NCI-H69 (cell line): ENCODE measurements around the gene CHN2.

Experiments
- DNase-seq: peaks from one replicate; lab custom pipeline; 2025; lab: John Stamatoyannopoulos, UW

CHN2 gene

GRCh38 chr7:29363636-29364425 lies 169.3 kb downstream of the CHN2 start:
- DNase-seq, result no peak

DNA sequence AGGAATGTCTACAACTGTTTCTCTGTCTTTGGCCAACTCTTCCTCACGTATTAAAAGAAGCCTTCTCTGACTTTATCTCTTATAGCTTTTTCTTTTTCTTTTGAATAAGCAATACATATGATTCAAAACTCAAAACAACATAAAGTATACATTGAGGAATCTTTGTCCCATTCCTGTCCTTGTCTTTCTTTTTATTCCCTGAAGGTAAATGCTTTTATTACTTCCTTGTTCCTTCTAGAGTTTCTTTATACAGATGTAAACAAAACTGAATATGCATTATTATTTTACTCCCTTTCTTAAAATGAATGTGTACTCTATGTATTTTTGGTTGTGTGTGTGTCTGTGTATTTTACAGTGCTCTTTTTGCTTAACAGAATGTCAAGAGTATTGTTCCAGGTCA lies 170.1 kb downstream of the CHN2 start:
- no peak for DNase-seq

DNA sequence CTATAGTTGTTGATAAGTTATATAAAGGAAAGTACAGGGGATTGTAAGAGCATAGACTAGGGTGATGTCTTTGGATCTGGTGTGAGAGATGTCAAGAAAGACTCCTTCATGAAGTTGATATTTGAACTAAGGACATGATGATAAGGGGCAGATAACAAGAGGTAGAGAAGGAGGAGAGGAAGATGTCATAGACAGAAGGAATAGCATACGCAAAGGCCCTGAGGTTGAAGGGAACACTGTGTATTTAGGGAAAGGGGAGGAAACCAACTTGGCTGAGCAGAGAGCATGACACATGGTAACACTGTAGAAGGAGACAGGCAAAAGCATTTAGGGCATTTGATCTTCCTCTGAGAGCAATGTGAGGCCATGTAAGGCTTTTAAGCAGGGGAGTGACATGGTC lies 170.8 kb downstream of the CHN2 start:
- DNase-seq, result no peak

DNA sequence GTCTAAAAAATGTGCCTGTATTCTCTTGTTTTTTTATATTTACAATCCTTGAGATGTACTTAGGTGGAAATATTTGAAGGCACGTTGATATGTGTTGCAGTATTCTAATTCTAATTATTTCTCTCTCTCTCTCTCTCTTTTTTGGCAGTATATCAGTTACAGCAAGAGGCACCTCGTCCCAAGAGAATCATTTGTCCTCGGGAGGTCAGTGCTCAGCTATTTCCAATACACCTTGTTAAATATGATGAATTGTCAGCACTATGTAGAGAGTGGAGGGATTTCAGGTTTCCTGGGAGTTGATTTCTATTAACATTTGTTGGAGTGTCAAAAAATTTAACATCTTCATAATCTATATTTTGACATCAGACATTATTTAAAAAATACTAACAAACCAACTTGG lies 173.2 kb downstream of the CHN2 start:
- no peak for DNase-seq

- DNase-seq, result peak; percentile 21
Observed at GRCh38 chr7:29369909-29370488, 175.4 kb downstream of the CHN2 start.

GRCh38 chr7:29370531-29371314 lies 176.1 kb downstream of the CHN2 start:
- DNase-seq, result peak; percentile 50

- no peak for DNase-seq
Observed at GRCh38 chr7:29371472-29371871, 176.9 kb downstream of the CHN2 start.

DNA sequence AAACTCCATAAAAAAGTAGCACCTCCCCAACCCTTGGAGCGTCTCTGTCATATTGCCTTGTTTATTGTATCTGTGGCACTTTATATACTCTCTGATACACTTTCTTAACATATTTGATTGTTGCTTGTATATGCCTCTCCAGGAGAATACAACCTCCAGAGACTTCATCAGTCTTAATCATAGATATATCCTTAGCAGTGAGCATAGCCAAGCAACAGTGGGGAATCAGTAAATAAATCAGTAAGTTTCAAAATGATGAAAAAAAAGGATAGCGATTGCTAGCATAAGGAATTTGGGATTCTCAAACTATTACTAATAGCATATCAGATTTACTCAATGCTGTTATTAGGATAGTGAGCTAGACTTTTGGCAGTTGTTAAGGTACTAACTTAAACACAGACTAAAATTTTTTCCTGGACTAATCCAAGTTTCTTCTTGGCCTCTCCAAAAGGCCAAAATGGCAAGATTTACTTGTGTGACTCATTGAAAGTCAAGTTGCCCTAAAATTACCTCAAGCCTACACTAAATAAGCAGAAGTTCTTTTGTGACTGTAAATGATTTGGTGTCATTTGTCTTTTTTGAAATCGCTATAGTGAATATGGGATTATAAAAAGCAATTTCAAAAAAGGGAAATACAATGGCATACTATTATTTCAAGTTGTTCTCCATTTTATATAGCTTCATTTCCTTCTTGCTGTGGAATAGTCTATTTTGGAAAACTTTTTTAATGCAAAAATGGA lies 177.9 kb downstream of the CHN2 start:
- DNase-seq, result no peak

DNA sequence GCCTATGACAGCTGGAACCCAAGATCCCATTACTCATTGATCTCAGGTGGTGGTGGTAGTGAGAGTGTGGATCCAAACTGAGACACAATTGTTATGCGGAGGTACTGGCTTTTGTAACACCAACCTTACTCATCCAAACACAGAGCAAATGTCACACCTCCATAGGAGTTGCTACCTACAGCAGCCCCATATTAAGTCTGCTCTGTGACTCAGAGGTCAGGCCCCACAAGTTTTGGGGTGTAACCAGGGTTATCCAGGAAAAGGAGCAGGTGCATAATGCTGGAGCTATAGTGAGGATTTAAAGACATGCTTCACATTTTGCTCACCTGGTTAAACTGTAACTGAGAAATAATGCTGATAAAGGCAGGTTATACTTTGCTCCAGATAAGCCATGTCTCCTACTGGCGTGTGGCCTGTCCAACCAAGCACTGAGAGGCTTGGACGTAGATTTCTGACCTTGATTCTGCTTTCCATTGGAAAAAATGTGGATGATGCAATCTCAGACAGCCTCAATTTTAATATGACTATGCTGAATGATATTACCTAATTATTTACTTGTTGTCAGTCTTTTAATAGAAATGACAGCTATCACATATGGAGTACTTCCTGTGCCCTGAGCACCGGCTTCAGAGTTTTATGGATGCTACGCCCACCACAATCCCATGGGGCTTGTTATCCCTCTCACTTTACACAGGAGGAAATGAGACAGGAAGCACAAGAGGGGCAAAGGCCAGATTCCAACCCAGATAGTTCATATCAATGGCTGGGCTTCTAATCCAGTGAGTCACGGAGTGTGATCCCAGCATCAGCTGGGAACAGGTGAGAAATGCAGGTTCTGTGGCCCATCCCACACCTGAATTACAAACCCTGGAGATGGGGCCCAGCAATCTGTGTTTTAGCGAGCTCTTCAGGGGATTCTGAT lies 181.3 kb downstream of the CHN2 start:
- DNase-seq, result peak; percentile 82

GRCh38 chr7:29377718-29378117 lies 183.1 kb downstream of the CHN2 start:
- DNase-seq, result peak; percentile 89

GRCh38 chr7:29379551-29379950 lies 185.0 kb downstream of the CHN2 start:
- DNase-seq, result no peak

DNA sequence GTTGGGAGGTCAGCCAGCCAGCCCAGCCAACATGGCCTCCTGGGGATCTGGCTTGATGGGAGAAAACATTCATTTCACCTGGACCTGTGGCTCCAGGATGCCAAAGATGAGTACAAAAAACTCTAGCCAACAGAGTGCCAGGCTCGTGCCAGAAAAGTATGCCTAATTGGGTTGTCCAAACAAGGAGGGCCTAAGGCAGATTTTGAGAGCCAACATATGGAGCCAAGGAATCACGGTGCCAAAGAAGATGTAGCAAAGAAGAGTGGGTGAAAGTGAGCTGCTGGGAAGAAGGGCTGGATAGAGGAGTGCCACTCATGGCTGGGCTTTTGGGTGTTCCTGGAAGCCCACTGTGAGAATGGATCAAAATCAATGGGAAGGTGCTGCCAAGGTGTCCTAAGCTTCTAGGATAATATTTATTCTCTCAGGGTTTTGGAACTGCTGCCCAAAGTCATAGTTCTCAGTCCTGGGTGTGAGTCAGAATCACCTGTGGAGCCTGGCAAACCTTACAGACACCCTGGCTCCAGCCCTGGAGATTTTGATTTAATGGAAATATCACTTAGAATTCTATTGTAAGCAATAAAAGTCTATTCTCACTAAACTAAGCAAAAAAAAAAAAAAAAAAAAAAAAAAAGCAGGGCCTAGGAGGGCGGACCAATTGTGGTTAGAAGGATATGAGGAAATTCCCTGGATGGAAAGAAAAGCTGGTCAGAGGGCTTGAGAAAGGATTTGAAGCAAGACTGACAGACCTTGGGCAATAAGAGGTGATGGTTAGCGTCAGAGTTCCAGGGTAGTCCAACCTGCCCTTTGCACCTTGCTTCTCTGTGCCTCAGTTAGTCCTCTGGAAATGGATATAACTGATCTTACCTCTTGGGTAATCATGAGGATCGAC lies 186.9 kb downstream of the CHN2 start:
- DNase-seq, result peak; percentile 64

- DNase-seq, result no peak
Observed at GRCh38 chr7:29384277-29384676, 189.7 kb downstream of the CHN2 start.

- peak; percentile 32 for DNase-seq
Observed at GRCh38 chr7:29385214-29385814, 190.7 kb downstream of the CHN2 start.

- peak; percentile 83 for DNase-seq
Observed at GRCh38 chr7:29386196-29386765, 191.7 kb downstream of the CHN2 start.

DNA sequence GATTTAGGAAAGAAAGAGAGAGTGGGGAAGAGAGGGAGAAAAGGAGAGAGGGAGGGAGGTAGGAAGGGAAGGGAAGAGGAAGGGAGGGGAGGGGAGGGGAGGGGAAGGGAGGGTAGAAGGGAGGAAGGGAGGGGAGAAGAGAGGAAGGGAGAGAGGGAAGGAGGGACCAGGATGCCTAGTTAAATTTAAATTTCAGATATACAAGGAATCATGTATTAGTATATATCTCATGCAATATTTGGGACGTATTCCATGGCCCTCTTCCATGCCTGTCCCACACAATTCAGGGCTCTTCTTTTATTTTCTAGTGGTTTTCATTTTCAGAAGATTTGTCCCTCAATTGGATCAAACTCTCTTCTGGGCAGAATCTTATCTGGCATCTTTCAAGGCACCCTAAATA lies 196.7 kb downstream of the CHN2 start:
- no peak for DNase-seq

DNA sequence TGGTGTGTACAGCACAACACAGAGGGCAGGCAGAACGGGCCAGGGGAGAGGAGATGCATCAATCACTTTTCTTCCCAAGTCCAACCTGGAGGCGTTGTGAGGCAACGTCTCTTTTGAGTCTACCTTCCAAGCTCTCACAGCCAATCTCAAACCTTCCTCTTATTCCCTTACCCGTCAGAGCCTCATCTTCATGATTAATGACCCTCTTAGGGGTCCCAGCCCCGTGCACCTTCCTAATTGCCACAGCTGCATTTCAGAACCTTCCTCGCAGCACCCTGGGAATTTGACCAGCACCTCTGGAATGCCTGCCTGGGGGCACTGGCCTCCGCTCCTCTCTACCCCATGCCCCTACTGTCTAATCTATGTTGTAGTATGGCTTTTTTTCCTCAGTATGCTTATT lies 199.7 kb downstream of the CHN2 start:
- DNase-seq, result no peak

DNA sequence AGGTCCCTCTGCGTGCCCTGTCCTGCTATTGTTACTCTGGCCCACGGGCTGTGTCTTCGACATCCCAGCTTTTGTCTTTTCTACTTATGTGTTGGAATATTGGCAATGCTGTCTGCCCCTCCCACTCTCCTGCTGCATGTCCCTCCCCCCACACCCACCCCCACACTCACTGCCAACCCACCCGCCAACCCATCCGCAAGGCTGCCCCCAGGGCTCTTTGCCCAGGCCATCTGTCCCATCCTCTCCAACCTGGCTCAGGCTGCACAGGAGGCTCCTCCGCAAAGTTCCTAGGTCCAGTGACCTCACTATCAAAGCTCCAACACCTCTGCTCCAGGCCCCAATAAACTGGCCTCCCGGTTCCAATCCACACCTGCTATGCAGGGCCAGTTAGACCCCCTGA lies 202.0 kb downstream of the CHN2 start:
- DNase-seq, result peak; percentile 70

GRCh38 chr7:29397398-29397797 lies 202.8 kb downstream of the CHN2 start:
- DNase-seq, result peak; percentile 87
